SK-N-SH treated with all-trans-retinoic acid at 6 μM for 48 hours (cell line): Measurements from ENCODE around the gene GEMIN5.

Experiments used
- ATAC-seq: fragments of 200-7000 bp; cut with Tn5 transposase; 3 replicates; pipeline ENCODE4 v1.9.1; 2020; ENCODE audit warnings: mild to moderate bottlenecking, moderate library complexity
- ARNTL ChIP-seq: fragments of 450-650 bp; formaldehyde crosslinking; IDR thresholded peaks from 2 replicates; pipeline ENCODE4 v1.5.0; 2020; ENCODE audit warnings: low read depth, mild to moderate bottlenecking, moderate library complexity, borderline replicate concordance
- BACH2 ChIP-seq: fragments of 250-450 bp; sonication (Bioruptor Pico); IDR thresholded peaks from 2 replicates; pipeline ENCODE4 v1.9.0; 2021; ENCODE audit warnings: mild to moderate bottlenecking, borderline replicate concordance
- CREB5 ChIP-seq: fragments of 250-450 bp; sonication (Bioruptor Pico); IDR thresholded peaks from 2 replicates; pipeline ENCODE4 v1.5.1; 2020; ENCODE audit warnings: low read depth, mild to moderate bottlenecking, moderate library complexity
- CSDC2 ChIP-seq: fragments of 250-450 bp; sonication (Bioruptor Pico); IDR thresholded peaks from 2 replicates; pipeline ENCODE4 v1.5.0; 2020; ENCODE audit warnings: mild to moderate bottlenecking, moderate library complexity
- CSRNP3 ChIP-seq: fragments of 250-450 bp; sonication (Bioruptor Pico); IDR thresholded peaks from 2 replicates; pipeline ENCODE4 v1.5.1; 2021; ENCODE audit warnings: mild to moderate bottlenecking, moderate library complexity
- ESRRG ChIP-seq: fragments of 250-450 bp; sonication (Bioruptor Pico); IDR thresholded peaks from 2 replicates; pipeline ENCODE4 v1.6.1; 2021; ENCODE audit warnings: mild to moderate bottlenecking
- GLIS3 ChIP-seq: fragments of 250-450 bp; sonication (Bioruptor Pico); IDR thresholded peaks from 2 replicates; pipeline ENCODE4 v1.5.0; 2020; ENCODE audit warnings: mild to moderate bottlenecking, moderate library complexity
- ISL1 ChIP-seq: fragments of 250-450 bp; sonication (Bioruptor Pico); IDR thresholded peaks from 2 replicates; pipeline ENCODE4 v2.1.2; 2022; ENCODE audit warnings: mild to moderate bottlenecking, moderate library complexity
- OSR1 ChIP-seq: fragments of 250-450 bp; sonication (Bioruptor Pico); IDR thresholded peaks from 2 replicates; pipeline ENCODE4 v1.8.0; 2022; ENCODE audit warnings: moderate library complexity, mild to moderate bottlenecking, inconsistent platforms
- PATZ1 ChIP-seq: fragments of 250-450 bp; sonication (Bioruptor Pico); IDR thresholded peaks from 2 replicates; pipeline ENCODE4 v1.8.0; 2020; ENCODE audit warnings: mild to moderate bottlenecking, moderate library complexity, borderline replicate concordance
- POU6F1 ChIP-seq: fragments of 250-450 bp; sonication (Bioruptor Pico); IDR thresholded peaks from 2 replicates; pipeline ENCODE4 v1.8.0; 2021; ENCODE audit warnings: low read depth, mild to moderate bottlenecking, moderate library complexity, borderline replicate concordance
- PPARA ChIP-seq: fragments of 250-450 bp; sonication (Bioruptor Pico); IDR thresholded peaks from 2 replicates; pipeline ENCODE4 v1.5.0; 2020; ENCODE audit warnings: mild to moderate bottlenecking, borderline replicate concordance
- SNAI2 ChIP-seq: fragments of 250-450 bp; sonication (Bioruptor Pico); IDR thresholded peaks from 2 replicates; pipeline ENCODE4 v1.5.0; 2020; ENCODE audit warnings: mild to moderate bottlenecking, moderate library complexity
- TCF4 ChIP-seq: fragments of 250-450 bp; sonication (Bioruptor Pico); IDR thresholded peaks from 2 replicates; pipeline ENCODE4 v1.8.0; 2021; ENCODE audit warnings: mild to moderate bottlenecking, moderate library complexity, borderline replicate concordance
- TSHZ2 ChIP-seq: fragments of 250-450 bp; sonication (Bioruptor Pico); IDR thresholded peaks from 2 replicates; pipeline ENCODE4 v1.5.0; 2020; ENCODE audit warnings: mild to moderate bottlenecking, moderate library complexity
- ZC3H10 ChIP-seq: fragments of 250-450 bp; sonication (Bioruptor Pico); IDR thresholded peaks from 2 replicates; pipeline ENCODE4 v1.5.1; 2021; ENCODE audit warnings: mild to moderate bottlenecking, moderate library complexity
- ZFP3 ChIP-seq: fragments of 250-450 bp; sonication (Bioruptor Pico); IDR thresholded peaks from 2 replicates; pipeline ENCODE4 v1.5.0; 2020; ENCODE audit warnings: mild to moderate bottlenecking, moderate library complexity
- ZFP30 ChIP-seq: fragments of 450-650 bp; formaldehyde crosslinking; IDR thresholded peaks from 2 replicates; pipeline ENCODE4 v1.5.0; 2022; ENCODE audit warnings: mild to moderate bottlenecking, moderate library complexity
- ZNF70 ChIP-seq: fragments of 450-650 bp; formaldehyde crosslinking; IDR thresholded peaks from 2 replicates; pipeline ENCODE4 v1.5.0; 2020; ENCODE audit warnings: mild to moderate bottlenecking, moderate library complexity
- ZNF8 ChIP-seq: fragments of 450-650 bp; formaldehyde crosslinking; IDR thresholded peaks from 2 replicates; pipeline ENCODE4 v1.5.0; 2020; ENCODE audit warnings: mild to moderate bottlenecking, moderate library complexity

GEMIN5 gene

GRCh38 chr5:154898210-154898609 is 39.8 kb downstream of the GEMIN5 start (continued):
- TF ChIP-seq TCF4: no peak
- TF ChIP-seq PATZ1: no peak
- no peak for TF ChIP-seq ZFP30 (CRISPR knock-in tag)
- TF ChIP-seq SNAI2: no peak
- no peak for TF ChIP-seq POU6F1 (CRISPR knock-in tag)

- no peak for ATAC-seq
Measured at GRCh38 chr5:154896562-154897165, 41.3 kb downstream of the GEMIN5 start.

GRCh38 chr5:154895606-154896561 is 42.1 kb downstream of the GEMIN5 start:
- no peak for ATAC-seq
- TF ChIP-seq ZFP3 (CRISPR knock-in tag): no peak
- TF ChIP-seq BACH2 (CRISPR knock-in tag): no peak
- TF ChIP-seq GLIS3 (CRISPR knock-in tag): no peak
- TF ChIP-seq ZC3H10 (CRISPR knock-in tag): no peak
- TF ChIP-seq CREB5 (CRISPR knock-in tag): no peak
- no peak for TF ChIP-seq CSRNP3 (CRISPR knock-in tag)
- no peak for TF ChIP-seq ESRRG
- no peak for TF ChIP-seq ARNTL (CRISPR knock-in tag)
- TF ChIP-seq PPARA: no peak
- TF ChIP-seq ZNF70: no peak
- no peak for TF ChIP-seq CSDC2 (CRISPR knock-in tag)
- TF ChIP-seq TCF4: no peak
- no peak for TF ChIP-seq TSHZ2 (CRISPR knock-in tag)
- TF ChIP-seq ZNF8 (CRISPR knock-in tag): no peak
- no peak for TF ChIP-seq OSR1 (CRISPR knock-in tag)
- TF ChIP-seq POU6F1 (CRISPR knock-in tag): no peak
- TF ChIP-seq ISL1 (CRISPR knock-in tag): no peak
- no peak for TF ChIP-seq ZFP30 (CRISPR knock-in tag)

More at GRCh38 chr5:154896562-154897165, 41.3 kb downstream of the GEMIN5 start:
- no peak for TF ChIP-seq PPARA
